Smooth muscle cell (in vitro differentiated cells): ENCODE measurements around the gene GRID2. TPM values are rescaled to one million over a fixed set of nuclear protein-coding genes. Genes with fewer than 3 reads are reported as not detected.
"Not testable (repeated sequence)": the region's sequence is repeated elsewhere in the genome, so short reads cannot be mapped to it uniquely, and the experiment has no call there.

Source experiments
- DNase-seq: peaks from one replicate; lab custom pipeline; 2025; ENCODE audit not compliant: unreplicated experiment; lab: John Stamatoyannopoulos, UW
- H2AFZ ChIP-seq: fragments of 200-600 bp; sonication (generic); 2 replicates; pipeline ENCODE4 v1.6.0; 2016; ENCODE audit warnings: antibody characterized with exemption, low read depth, mild to moderate bottlenecking
- H3F3A ChIP-seq: fragments of 200-600 bp; sonication (generic); 2 replicates; pipeline ENCODE4 v1.6.0; 2017; ENCODE audit warnings: antibody characterized with exemption, low read depth
- H3K27ac ChIP-seq: fragments of 200-600 bp; sonication (generic); 2 replicates; pipeline ENCODE4 v1.5.1; 2016; ENCODE audit warnings: low read depth, mild to moderate bottlenecking
- H3K27me3 ChIP-seq: fragments of 200-600 bp; sonication (generic); 2 replicates; pipeline ENCODE4 v1.6.1; 2016; ENCODE audit warnings: low read depth, mild to moderate bottlenecking
- H3K36me3 ChIP-seq: fragments of 200-600 bp; sonication (generic); 2 replicates; pipeline ENCODE4 v1.5.1; 2016; ENCODE audit warnings: low read depth
- H3K4me1 ChIP-seq: fragments of 200-600 bp; sonication (generic); 2 replicates; pipeline ENCODE4 v1.5.1; 2016; ENCODE audit warnings: low read depth
- H3K4me2 ChIP-seq: fragments of 200-600 bp; sonication (generic); 2 replicates; pipeline ENCODE4 v1.6.0; 2016; ENCODE audit warnings: mild to moderate bottlenecking
- H3K4me3 ChIP-seq: fragments of 200-600 bp; sonication (generic); 2 replicates; pipeline ENCODE4 v1.5.1; 2016; ENCODE audit warnings: mild to moderate bottlenecking
- H3K79me2 ChIP-seq: fragments of 200-600 bp; sonication (generic); 2 replicates; pipeline ENCODE4 v1.6.0; 2016; ENCODE audit warnings: low read depth, mild to moderate bottlenecking
- H3K9ac ChIP-seq: fragments of 200-600 bp; sonication (generic); 2 replicates; pipeline ENCODE4 v1.6.0; 2016; ENCODE audit warnings: low read depth
- H3K9me3 ChIP-seq: fragments of 200-600 bp; sonication (generic); replicated peaks from 2 replicates; pipeline ENCODE4 v1.5.1; 2016; ENCODE audit warnings: low read depth
- H4K20me1 ChIP-seq: fragments of 200-600 bp; sonication (generic); 2 replicates; pipeline ENCODE4 v1.6.0; 2016; ENCODE audit warnings: low read depth
- WGBS: methylation state at CpG from one replicate; pipeline ENCODE4 v1.1.7; 2016; ENCODE audit warnings: low lambda C conversion rate; 5-methylcytosine and 5-hydroxymethylcytosine counted together
- polyA plus RNA-seq: library from polyadenylated mRNA; unstranded; fragments of >200 nt; fragmentation: Nextera tagmentation; extraction: Ambion mirVana; gene quantifications from 2 replicates; pipeline ENCODE4 v1.2.1, GENCODE V29; 2016
- total RNA-seq: library from RNA; depleted of rRNA; stranded (reverse); fragments of >200 nt; gene quantifications from 2 replicates; pipeline ENCODE4 v1.2.3, GENCODE V29; 2014
- TF ChIP-seq, protein P1 (sequence below): fragments of 200-600 bp; sonication (generic); IDR thresholded peaks from 2 replicates; pipeline ENCODE4 v1.5.1; 2017; ENCODE audit warnings: borderline replicate concordance, mild to moderate bottlenecking, antibody characterized with exemption; ENCODE audit not compliant: insufficient read depth, poor library complexity, severe bottlenecking

Gene GRID2
- total and polyA plus RNA-seq, 2 experiments from 2014 or later = 1.2 TPM; not detected in 1

DNA sequence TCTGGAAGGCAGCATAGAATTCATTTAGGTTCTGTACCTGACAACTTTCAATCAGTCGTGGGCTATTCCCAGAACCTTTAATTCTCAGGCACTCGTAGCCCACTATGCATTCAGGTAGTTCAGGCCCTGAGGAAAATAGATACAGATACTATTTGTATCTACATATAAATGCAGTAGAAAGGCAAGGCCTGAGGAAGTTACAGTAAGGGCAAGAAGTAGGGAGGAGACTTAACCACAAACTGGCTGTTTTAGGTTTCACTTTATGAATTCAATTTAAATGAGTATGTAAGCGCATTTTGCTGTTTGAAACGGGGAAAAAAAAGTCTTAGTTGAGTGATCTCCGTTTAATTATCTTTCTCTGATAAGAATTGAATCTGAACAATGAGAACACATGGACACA is 995.4 kb downstream of the GRID2 start:
- Histone ChIP-seq H3K9me3 (no peaks in the 10 kb centered on the region), H4K20me1 (no peaks in the 10 kb centered on the region), H2AFZ (no peak overlapping the region), H3K4me3 (no peak overlapping the region), H3K27ac (no peak overlapping the region), H3K36me3 (no peaks in the 10 kb centered on the region), H3K4me1 (no peaks in the 10 kb centered on the region), H3K27me3 (no peaks in the 10 kb centered on the region), H3K79me2 (no peaks in the 10 kb centered on the region), H3F3A (no peaks in the 10 kb centered on the region), H3K9ac (no peak overlapping the region), H3K4me2 (no peak overlapping the region)
- no peak for DNase-seq
- TF ChIP-seq, protein P1, sequence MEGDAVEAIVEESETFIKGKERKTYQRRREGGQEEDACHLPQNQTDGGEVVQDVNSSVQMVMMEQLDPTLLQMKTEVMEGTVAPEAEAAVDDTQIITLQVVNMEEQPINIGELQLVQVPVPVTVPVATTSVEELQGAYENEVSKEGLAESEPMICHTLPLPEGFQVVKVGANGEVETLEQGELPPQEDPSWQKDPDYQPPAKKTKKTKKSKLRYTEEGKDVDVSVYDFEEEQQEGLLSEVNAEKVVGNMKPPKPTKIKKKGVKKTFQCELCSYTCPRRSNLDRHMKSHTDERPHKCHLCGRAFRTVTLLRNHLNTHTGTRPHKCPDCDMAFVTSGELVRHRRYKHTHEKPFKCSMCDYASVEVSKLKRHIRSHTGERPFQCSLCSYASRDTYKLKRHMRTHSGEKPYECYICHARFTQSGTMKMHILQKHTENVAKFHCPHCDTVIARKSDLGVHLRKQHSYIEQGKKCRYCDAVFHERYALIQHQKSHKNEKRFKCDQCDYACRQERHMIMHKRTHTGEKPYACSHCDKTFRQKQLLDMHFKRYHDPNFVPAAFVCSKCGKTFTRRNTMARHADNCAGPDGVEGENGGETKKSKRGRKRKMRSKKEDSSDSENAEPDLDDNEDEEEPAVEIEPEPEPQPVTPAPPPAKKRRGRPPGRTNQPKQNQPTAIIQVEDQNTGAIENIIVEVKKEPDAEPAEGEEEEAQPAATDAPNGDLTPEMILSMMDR = no peak
- 79% methylated on average over 5 of the region's 5 CpGs for WGBS

DNA sequence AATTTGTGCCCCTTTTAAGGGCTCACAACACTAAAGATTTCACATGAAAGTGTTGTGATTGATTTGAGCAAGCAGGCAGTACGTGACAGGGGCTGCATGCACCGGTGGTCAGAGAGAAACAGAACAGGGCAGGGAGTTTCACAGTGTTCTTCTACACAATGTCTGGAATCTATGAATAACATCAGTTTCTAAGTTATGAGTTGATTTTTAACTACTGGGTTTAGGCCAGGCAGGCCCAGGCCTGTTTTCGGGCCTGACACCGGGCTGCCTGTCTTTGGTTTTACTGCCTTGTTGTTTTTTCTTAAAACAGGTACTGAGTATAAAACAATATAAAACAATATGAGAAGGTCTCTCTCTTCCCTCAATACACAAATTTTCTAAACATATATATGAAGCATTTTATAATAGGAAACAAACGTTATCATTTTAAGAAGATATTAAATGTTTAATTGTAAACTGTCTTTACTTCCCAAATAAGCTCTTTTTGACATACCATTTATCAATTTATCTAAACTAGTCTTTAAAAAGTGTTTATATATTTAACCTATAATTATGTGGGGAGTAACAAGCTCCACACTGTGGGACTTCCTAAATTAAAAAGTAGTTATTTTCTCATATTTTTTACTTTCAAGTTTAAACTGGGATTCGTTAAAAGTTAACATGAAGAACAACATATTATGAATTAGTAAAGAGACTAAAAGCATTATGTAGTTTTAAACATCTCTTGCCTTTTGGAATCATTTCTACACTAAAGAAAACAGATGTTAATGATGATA is 997.2 kb downstream of the GRID2 start:
- not testable (repeated sequence) for H3K36me3 ChIP-seq, H3K4me1 ChIP-seq, H4K20me1 ChIP-seq, H3K27me3 ChIP-seq, H3K4me3 ChIP-seq, H3F3A ChIP-seq, DNase-seq, H3K9me3 ChIP-seq, H3K79me2 ChIP-seq, H2AFZ ChIP-seq, H3K9ac ChIP-seq, H3K4me2 ChIP-seq
- H3K27ac ChIP-seq = peak overlapping the region; percentile 54
- WGBS = 86% methylated on average over 6 of the region's 6 CpGs

DNA sequence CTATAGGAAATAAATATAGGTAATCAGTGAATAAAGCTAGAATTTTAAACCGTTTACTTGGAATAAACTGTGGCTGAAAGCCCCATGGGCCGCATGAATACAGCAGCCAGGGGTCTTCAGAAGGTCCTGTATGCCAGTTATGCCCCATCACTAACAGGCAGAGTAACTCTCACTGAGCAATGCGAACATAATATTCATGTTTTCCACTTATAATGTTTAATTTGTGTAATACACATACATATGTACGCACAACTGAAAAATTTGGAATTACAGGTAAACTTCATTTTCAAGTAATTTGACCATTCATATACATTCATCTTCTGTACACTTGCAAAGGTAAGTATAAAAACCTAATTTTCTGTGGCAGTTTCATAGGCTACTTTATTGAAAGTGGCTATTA is 998.5 kb downstream of the GRID2 start:
- Histone ChIP-seq H3F3A (no peaks in the 10 kb centered on the region), H3K27ac (no peak overlapping the region), H3K27me3 (no peaks in the 10 kb centered on the region), H3K79me2 (no peaks in the 10 kb centered on the region), H2AFZ (no peak overlapping the region), H3K9me3 (no peaks in the 10 kb centered on the region), H3K9ac (no peak overlapping the region), H3K4me1 (no peaks in the 10 kb centered on the region), H3K4me3 (no peak overlapping the region), H3K36me3 (no peaks in the 10 kb centered on the region), H4K20me1 (no peaks in the 10 kb centered on the region), H3K4me2 (no peak overlapping the region)
- WGBS = 85% methylated on average over 4 of the region's 4 CpGs
- TF ChIP-seq, protein P1 = no peak
- DNase-seq = no peak

DNA sequence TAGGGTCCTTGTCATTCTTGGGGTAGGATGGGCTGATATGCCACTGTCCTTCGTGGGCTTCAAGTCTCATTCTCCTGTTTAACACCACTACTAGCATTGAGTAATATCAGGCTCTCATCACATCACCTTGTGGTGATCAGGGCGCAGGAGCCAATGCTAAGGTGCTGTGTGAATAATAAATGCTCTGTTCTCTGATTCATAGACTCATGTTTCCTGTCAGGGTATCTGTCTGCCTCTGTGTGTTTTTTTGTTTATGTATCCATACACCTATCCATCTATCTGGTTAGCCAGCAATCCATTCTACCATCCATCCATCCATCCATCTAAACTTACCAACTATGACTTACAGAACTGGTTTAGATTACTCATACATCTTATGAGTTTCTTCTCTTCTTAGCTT is 999.7 kb downstream of the GRID2 start:
- H4K20me1 ChIP-seq = no peaks in the 10 kb centered on the region
- no peaks in the 10 kb centered on the region for H3K4me1 ChIP-seq
- TF ChIP-seq, protein P1 = no peak
- H3F3A ChIP-seq = no peaks in the 10 kb centered on the region
- no peak for DNase-seq
- H3K27ac ChIP-seq = no peak overlapping the region
- no peak overlapping the region for H3K9ac ChIP-seq
- no peaks in the 10 kb centered on the region for H3K36me3 ChIP-seq
- WGBS = 81% methylated on average over 2 of the region's 2 CpGs
- H3K4me3 ChIP-seq = no peak overlapping the region
- no peak overlapping the region for H2AFZ ChIP-seq
- H3K9me3 ChIP-seq = no peaks in the 10 kb centered on the region
- H3K79me2 ChIP-seq = no peaks in the 10 kb centered on the region
- no peaks in the 10 kb centered on the region for H3K27me3 ChIP-seq
- H3K4me2 ChIP-seq = no peak overlapping the region
